Suprapubic skin (tissue), 4 donors: ENCODE measurements around the gene COL23A1. TPM values are rescaled to one million over a fixed set of nuclear protein-coding genes. Genes with fewer than 3 reads are reported as not detected.
A peak's percentile ranks its signal among the peaks of the same experiment; 100 is the strongest.

Experiments
- DNase-seq, 2 donors: peaks; one replicate each; pipeline ENCODE4 v3.0.0-alpha.2; 2019; ENCODE audit warnings: low spot score in 2 of 2
- H3K27ac ChIP-seq: fragments of 200-600 bp; sonication (generic); one replicate; pipeline ENCODE4 v1.5.1; 2019
- H3K27me3 ChIP-seq: fragments of 200-600 bp; sonication (generic); one replicate; pipeline ENCODE4 v1.5.1; 2019
- H3K36me3 ChIP-seq: fragments of 200-600 bp; sonication (generic); one replicate; pipeline ENCODE4 v1.5.1; 2019
- H3K4me1 ChIP-seq: fragments of 200-600 bp; sonication (generic); one replicate; pipeline ENCODE4 v1.5.1; 2019
- H3K4me3 ChIP-seq: fragments of 200-600 bp; sonication (generic); one replicate; pipeline ENCODE4 v1.5.1; 2019; ENCODE audit warnings: mild to moderate bottlenecking
- H3K9me3 ChIP-seq: fragments of 200-600 bp; sonication (generic); one replicate; pipeline ENCODE4 v1.5.1; 2019
- CTCF ChIP-seq, 2 donors: fragments of 200-600 bp in 1 of 2; fragments of 450-650 bp in 1 of 2; sonication (generic) in 1 of 2; IDR thresholded peaks; one replicate each; pipeline ENCODE4 v1.5.1; 2016 to 2019; ENCODE audit warnings: antibody characterized with exemption in 2 of 2, mild to moderate bottlenecking in 1 of 2, moderate library complexity in 1 of 2
- EP300 ChIP-seq: sonication (generic); formaldehyde crosslinking; IDR thresholded peaks from one replicate; pipeline ENCODE4 v1.6.1; 2017; ENCODE audit warnings: antibody characterized with exemption
- POLR2A ChIP-seq, 2 donors: fragments of 450-650 bp; IDR thresholded peaks; one replicate each; pipeline ENCODE4 v1.6.1; 2017; ENCODE audit warnings: antibody characterized with exemption in 2 of 2, mild to moderate bottlenecking in 2 of 2, moderate library complexity in 2 of 2
- POLR2AphosphoS5 ChIP-seq, 3 donors: sonication (generic); formaldehyde crosslinking; IDR thresholded peaks; one replicate each; pipeline ENCODE4 v1.6.1; 2017; ENCODE audit warnings: antibody characterized with exemption in 3 of 3
- WGBS: methylation state at CpG from one replicate; pipeline ENCODE4 v1.1.5; 2018; 5-methylcytosine and 5-hydroxymethylcytosine counted together
- total RNA-seq, 4 donors: library from RNA; depleted of rRNA; stranded (reverse); fragments of >200 nt; gene quantifications; one replicate each; pipeline ENCODE4 v1.1.0, GENCODE V29; 2016

COL23A1 gene
- total RNA-seq, 4 donors from 2014 or later: 1.6 to 4.4 (median 3.4) TPM

GRCh38 chr5:178554311-178554710 lies 35.9 kb downstream of the COL23A1 start:
- H3K27ac ChIP-seq: no peak overlapping the region
- H3K4me1 ChIP-seq: no peaks in the 10 kb centered on the region
- H3K27me3 ChIP-seq: peaks cover 4% of the 10 kb centered on the region
- H3K4me3 ChIP-seq: no peak overlapping the region
- no peaks in the 10 kb centered on the region for H3K36me3 ChIP-seq
- DNase-seq: no peak
- TF ChIP-seq EP300: no peak
- TF ChIP-seq CTCF (IDR thresholded peaks at IDR 0.05): no peak
- no peak for TF ChIP-seq POLR2AphosphoS5 (IDR thresholded peaks at IDR 0.05)
- no peak for TF ChIP-seq POLR2A (IDR thresholded peaks at IDR 0.05)
- H3K9me3 ChIP-seq: no peaks in the 10 kb centered on the region
- WGBS: 95% methylated on average over 11 of the region's 11 CpGs

GRCh38 chr5:178553517-178553916 lies 36.7 kb downstream of the COL23A1 start:
- peaks cover 4% of the 10 kb centered on the region for H3K27me3 ChIP-seq
- no peak for TF ChIP-seq EP300
- TF ChIP-seq CTCF (IDR thresholded peaks at IDR 0.05): no peak
- no peak for TF ChIP-seq POLR2AphosphoS5 (IDR thresholded peaks at IDR 0.05)
- TF ChIP-seq POLR2A (IDR thresholded peaks at IDR 0.05): no peak
- 79% methylated on average over 13 of the region's 13 CpGs for WGBS

GRCh38 chr5:178551468-178551867 lies 38.7 kb downstream of the COL23A1 start:
- no peaks in the 10 kb centered on the region for H3K9me3 ChIP-seq
- H3K4me1 ChIP-seq: no peaks in the 10 kb centered on the region
- H3K27ac ChIP-seq: no peak overlapping the region
- H3K27me3 ChIP-seq: peaks cover 9% of the 10 kb centered on the region
- no peak for DNase-seq
- WGBS: 60% methylated on average over 7 of the region's 7 CpGs
- no peaks in the 10 kb centered on the region for H3K36me3 ChIP-seq
- no peak for TF ChIP-seq EP300
- TF ChIP-seq CTCF (IDR thresholded peaks at IDR 0.05): no peak
- TF ChIP-seq POLR2AphosphoS5 (IDR thresholded peaks at IDR 0.05): no peak
- no peak for TF ChIP-seq POLR2A (IDR thresholded peaks at IDR 0.05)
- H3K4me3 ChIP-seq: no peak overlapping the region

More at GRCh38 chr5:178553517-178553916, 36.7 kb downstream of the COL23A1 start:
- Histone ChIP-seq H3K4me1 (no peaks in the 10 kb centered on the region), H3K27ac (no peak overlapping the region), H3K4me3 (no peak overlapping the region), H3K36me3 (no peaks in the 10 kb centered on the region), H3K9me3 (no peaks in the 10 kb centered on the region)
- DNase-seq: no peak

- no peaks in the 10 kb centered on the region for H3K36me3 ChIP-seq
- peaks cover 13% of the 10 kb centered on the region for H3K27me3 ChIP-seq
- no peak overlapping the region for H3K4me3 ChIP-seq
- H3K4me1 ChIP-seq: no peaks in the 10 kb centered on the region
- no peak for TF ChIP-seq POLR2A (IDR thresholded peaks at IDR 0.05)
- peak in 1 of 2 donors; percentile 33 for TF ChIP-seq CTCF (IDR thresholded peaks at IDR 0.05)
- no peak for DNase-seq
- H3K9me3 ChIP-seq: no peaks in the 10 kb centered on the region
- H3K27ac ChIP-seq: no peak overlapping the region
Observed at GRCh38 chr5:178551059-178551458, 39.1 kb downstream of the COL23A1 start.

- TF ChIP-seq POLR2A (IDR thresholded peaks at IDR 0.05): no peak
- no peak for TF ChIP-seq EP300
- TF ChIP-seq POLR2AphosphoS5 (IDR thresholded peaks at IDR 0.05): no peak
- no peak for TF ChIP-seq CTCF (IDR thresholded peaks at IDR 0.05)
- H3K9me3 ChIP-seq: no peaks in the 10 kb centered on the region
- no peak overlapping the region for H3K27ac ChIP-seq
- WGBS: 64% methylated on average over 9 of the region's 9 CpGs
- DNase-seq: no peak
- H3K4me3 ChIP-seq: no peak overlapping the region
- H3K27me3 ChIP-seq: peaks cover 16% of the 10 kb centered on the region
- no peaks in the 10 kb centered on the region for H3K4me1 ChIP-seq
- no peaks in the 10 kb centered on the region for H3K36me3 ChIP-seq
Observed at GRCh38 chr5:178548746-178549145, 41.4 kb downstream of the COL23A1 start.
